Gastrocnemius medialis (tissue), 4 donors: ENCODE measurements around the gene TRAPPC8.

Experiments used
- CTCF ChIP-seq, 5 experiments: fragments of 450-650 bp in 3 of 5; fragments of 200-600 bp in 2 of 5; sonication (generic) in 2 of 5; IDR thresholded peaks in 4 of 5; conservative IDR thresholded peaks in 1 of 5; 1 replicate in 4 of 5; 2 replicates in 1 of 5; pipeline ENCODE4 v1.5.1; 2016 to 2019; ENCODE audit warnings: antibody characterized with exemption in 5 of 5, mild to moderate bottlenecking in 3 of 5, moderate library complexity in 3 of 5
- POLR2A ChIP-seq, 2 donors: fragments of 450-650 bp; IDR thresholded peaks; one replicate each; pipeline ENCODE4 v1.6.1; 2017; ENCODE audit warnings: antibody characterized with exemption in 2 of 2, mild to moderate bottlenecking in 2 of 2, moderate library complexity in 2 of 2

GRCh38 chr18:31954349-31954748 is 11.4 kb upstream of the TRAPPC8 start:
- TF ChIP-seq POLR2A (IDR thresholded peaks at IDR 0.05): no peak
- TF ChIP-seq CTCF (IDR thresholded peaks at IDR 0.05 in 4 of 5, conservative IDR thresholded peaks at IDR 0.05 in 1 of 5): no peak
